Activated CD8-positive, alpha-beta memory T cell treated with anti-CD3 and anti-CD28 coated beads, Interleukin-2, amount 50 U/mL, for 24 hours (primary cell): ENCODE data around the gene CCDC175.

Experiments
- DNase-seq: peaks from one replicate; pipeline ENCODE4 v3.0.0-alpha.2; 2020; ENCODE audit errors: extremely low read depth

CCDC175 gene

DNA sequence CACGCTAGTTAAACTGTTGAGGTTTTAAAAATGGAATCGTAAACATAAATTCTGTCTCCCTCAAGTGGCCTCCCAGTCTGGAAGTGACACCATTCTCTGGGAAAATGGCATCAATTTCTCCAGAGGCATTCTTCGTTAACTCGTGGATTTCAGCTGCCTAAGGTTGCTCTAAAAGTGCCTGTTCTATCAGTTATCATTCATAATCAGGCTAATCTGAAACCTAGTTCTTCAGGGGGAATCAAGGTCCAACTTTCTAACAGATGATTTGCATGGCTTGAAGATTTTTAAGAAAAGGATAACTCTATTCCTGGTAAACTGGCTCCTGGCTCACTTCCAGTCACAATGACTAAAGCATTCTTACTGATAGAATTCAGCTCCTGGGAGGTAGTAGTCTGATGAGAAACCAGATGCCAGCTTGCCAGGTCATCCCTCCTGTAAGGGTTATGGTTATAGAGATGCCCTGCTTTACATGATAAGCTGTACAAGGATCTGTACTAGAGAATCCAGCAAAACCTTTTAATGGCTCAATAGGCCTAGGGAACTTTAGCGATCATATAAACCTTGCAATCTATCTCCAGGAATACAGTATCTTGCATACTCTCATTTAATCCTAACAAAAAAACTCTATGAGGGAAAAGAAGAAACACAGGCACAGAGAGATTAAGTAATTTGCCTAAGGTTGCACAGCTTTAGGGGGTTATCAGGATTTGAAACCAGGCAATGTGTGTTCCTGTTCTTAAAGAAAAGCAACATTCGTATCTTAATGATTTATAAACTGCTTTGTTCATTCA, 93.9 kb downstream of the CCDC175 start:
- no peak for DNase-seq

DNA sequence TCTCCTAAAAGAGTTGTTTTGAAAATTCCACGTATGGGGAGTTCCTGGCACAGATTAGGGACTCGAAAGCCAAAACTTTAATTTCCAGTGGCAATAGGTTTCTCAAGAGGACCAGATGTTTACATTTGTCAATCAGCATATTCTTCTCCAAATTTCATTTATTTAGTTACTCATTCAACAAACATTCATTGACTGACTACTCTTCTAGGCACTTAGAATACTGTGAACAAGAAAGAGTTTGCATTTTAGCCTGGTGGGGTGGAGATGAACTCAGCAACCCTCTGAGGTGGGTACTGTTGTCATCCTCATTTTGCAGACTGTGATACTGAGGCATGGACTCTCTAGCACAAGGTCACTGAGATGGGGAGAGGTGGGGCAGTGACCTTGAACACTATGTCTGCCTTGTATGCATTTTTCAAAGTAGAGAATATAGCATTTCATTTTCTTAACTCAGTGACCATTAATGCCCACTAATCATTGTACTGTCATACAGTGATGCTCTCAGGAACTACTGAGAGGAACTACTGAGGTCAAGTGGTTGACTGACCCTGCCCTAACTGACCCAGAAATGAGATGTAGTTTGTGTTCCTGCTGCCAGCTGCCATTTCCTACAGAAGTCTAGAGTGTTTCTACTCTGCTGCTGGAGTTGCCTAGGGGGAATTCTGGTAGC, 94.6 kb downstream of the CCDC175 start:
- DNase-seq: no peak

DNA sequence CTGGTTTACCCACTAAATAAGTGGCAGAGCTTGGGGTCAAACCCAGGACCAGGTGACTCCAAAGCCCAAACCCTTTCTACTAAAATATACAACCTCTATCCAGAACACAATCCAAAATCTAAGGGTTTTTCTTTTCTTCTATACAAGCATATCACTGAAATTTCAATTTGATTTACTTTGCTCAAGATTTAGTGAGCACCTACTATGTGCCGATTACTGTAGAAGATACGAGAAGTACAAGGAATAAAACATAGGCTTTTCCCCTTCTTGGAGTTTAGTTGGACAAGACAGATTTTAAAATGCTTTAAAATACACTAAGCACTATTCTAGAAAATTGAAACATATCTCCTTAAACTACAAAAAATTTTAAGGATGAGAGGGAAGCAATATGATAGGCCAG, 95.2 kb downstream of the CCDC175 start:
- DNase-seq: no peak

DNA sequence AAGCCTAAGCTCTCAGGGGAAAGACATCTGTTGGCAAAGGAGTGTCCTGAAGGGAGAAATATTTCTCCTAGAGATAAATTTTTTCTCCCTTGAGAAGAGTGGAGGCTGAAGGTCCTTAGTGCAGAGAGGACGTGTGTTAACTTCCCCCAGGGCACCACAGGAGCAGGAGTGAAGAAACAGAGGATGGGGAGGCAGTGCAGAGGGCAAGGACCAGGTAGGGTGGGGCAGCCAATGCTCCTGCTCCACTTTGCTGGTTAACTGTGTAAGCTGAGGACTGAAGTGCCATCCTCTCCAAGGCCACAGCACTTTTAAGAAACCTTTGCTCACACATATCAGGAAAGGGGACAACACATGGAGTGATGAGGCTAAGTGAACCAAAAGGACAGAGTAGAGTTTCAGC, 96.4 kb downstream of the CCDC175 start:
- DNase-seq: no peak

DNA sequence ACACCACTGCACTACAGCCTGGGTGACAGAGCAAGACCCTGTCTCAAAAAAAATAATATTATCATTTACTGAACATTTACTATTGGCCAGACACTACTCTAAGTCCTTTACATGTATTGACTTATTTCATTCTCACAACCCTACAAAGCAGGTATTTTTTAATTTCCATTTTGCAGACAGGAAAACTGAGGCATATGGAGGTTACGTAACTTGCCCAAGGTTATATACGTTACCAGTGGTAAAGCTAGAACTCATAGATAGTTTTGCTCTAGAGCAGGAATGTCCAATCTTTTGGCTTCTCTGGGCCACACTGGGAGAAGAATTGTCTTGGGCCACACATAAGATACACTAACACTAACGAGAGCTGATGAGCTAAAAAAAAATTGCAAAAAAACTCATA, 98.1 kb downstream of the CCDC175 start:
- no peak for DNase-seq

DNA sequence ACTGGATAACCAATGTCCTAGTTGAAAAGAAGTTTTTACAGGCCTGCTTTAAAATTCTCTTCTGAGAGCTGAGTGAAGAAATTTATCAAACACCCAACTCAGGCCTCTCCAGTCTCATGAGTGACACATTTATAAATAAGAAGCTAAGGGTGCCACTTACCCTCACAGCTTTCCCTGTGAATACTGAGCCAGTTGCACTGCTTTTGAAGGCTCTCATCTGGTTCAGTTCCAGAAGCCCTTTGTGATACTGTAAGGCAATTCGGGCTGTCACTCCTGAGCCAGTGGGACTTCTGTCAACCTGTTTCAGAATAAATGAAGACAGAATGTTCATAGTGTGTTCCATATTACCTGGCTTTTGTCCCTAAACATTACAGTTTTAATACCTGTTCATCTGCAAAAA, 100.9 kb downstream of the CCDC175 start:
- no peak for DNase-seq

DNA sequence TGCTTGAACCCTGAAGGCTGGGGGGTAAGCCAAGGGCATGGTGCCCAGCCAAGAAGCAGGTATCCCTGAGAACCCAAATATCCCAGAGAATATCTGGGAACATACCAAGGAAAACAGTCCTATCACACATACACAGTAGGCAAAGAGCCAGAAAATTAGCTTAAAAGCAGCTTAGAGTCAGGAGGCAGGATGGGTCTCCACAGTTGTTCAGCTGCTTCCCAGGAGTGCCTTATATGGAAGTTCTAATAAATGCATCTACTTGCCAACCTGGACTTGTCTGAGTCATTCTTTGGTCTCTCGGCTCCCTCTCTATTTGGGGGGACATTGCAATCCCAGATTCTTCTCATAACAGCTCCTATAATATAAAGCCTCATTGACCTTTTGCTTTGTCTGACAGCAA, 102.4 kb downstream of the CCDC175 start:
- DNase-seq: no peak

DNA sequence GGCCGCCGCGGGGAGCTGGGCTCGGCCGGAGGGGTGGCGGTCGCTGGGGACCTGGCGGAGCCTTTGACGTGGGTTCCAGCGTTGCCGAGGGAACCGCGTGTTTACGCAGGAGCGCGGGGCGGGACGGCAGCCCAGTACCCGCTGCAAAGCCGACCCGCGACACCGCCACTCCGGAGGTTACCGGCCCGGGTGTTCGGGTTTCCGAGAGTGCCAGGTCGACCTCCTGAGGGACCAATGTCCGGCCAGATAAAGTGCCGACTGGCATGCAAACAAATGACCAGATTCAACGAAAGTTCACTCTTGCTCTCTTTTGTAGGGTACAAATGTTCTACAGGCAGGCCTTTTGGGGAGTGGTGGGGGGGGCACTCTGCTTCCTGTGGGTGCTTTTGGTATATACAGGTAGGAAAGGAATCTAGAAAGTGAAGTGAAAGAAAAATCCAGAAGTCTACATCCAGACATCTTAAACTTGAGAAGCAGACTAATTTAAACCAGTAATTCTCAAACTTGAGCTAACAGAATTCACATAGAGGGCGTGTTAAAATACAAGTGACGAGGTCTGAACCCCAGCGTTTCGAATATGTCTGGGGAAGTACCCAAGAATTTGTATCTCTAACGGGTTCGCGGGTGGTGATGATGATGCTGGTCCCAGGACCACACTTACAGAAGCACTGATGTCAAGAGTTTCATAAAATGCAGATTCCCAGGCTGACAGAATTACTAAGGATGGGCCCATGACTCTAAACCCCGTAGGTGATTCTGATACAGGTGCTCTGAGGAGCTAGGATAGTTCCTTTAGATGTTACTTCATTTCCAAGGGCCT, 111.1 kb downstream of the CCDC175 start, which contains the start of gene GPR135:
Gene GPR135 (minus strand): TSS at position 65 of the 820 bp plus-strand sequence. CDS start 154 bp downstream, outside the sequence.
- DNase-seq: no peak

DNA sequence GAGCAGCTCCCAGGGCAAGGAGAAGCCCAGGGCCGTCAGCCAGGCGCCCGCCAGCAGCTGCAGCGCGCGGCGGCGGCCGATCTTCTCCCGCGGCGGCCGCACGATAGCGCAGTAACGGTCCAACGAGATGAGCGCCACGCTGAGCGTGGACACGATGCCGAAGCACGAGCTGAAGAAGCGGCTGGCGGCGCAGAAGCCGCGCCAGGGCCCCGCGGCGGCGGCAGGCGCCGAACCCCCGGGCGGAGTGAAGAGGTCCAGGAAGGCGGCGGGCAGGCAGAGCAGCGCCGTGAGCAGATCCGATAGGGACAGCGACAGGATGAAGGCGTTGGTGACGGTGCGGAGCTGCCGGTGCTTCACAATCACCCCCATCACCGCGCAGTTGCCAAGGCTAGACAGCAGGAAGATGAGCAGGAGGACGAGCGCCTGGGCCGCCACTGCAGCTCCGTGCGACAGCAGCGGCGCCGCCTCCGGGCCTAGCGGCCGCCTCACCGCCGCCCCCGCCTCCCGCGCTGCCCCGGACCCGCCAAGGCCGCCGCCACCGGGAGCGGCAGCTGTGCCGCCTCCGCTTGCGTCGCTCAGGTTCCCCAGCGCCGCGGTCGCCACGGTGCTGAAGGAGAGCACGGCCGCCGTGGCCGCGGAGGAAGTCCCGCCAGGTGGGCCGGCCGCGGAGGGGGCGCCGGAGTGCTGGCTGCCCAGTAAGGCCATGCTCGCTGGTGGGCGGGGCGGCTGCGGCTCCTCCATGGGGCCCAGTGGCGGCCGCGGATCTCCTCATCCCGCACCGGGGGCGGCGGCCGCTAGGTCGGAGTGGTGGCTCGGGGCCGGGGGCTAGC, 111.9 kb downstream of the CCDC175 start:
- no peak for DNase-seq

DNA sequence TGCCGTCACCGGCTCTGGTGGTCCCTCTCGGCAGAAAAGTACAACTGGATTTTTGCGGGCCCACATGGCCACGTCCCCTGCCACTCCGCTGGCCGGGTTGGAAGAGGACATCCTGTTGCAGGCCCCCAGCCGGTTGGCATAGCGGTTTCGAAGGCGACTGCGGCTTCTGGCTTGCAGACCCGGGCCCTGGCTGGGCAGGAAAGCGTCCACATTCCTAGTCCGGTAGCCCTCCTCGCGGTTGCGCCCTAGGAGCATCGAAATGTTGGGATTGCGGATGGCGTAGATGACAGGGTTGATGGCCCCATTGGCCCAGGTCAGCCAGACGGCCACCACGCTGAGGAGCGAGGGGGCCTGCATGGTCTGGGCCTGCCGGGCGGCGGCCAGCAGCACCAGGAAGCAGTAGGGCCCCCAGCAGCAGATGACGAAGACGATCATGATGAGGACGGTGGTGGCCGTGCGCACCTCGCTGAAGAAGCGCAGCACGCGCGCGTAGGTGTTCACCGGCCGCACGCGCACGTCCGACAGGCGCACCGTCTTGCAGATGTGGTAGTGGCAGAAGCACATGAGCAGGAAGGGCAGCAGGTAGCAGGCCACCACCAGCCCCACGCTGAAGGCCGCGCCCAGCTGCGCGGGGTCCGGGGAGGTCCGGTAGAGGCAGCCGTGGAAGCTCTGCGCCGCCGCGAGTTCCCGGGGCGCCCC, 112.7 kb downstream of the CCDC175 start:
- no peak for DNase-seq

DNA sequence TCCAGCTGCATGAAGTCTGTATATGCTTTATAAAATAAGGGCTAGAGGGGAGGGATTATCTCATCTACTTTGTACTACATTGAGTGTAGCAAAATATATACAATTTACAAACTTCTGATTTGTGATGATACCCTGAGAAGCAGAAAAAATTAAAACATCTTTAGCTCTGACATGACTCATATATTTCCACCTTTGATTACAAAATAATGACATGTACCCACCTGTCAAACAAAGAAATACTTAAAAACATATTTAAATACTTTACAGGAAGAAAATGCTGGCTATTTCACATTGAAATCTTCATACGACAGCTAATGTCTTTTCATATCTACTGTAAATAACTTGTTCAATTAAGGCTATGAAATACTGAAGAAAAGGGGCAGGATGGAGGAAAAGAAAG, 114.7 kb downstream of the CCDC175 start:
- DNase-seq: no peak

DNA sequence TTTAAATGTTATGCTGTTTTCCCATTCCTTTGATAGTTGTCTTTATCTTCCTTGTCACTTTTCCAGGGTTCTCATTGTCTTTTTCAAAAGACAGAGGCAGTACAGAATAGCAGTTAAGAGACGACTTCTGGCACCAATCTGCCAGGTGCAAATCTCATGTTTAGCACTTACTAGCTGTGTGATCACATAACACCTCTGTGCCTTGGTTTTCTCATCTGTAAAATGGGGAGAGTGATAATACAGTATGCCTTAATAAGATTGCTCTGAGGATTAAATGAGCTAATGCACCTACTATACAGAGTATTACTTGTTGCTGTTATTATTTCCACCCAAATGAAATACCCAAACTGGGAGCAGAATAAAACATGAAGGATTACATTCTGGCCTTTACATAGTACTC, 116.2 kb downstream of the CCDC175 start:
- DNase-seq: no peak

DNA sequence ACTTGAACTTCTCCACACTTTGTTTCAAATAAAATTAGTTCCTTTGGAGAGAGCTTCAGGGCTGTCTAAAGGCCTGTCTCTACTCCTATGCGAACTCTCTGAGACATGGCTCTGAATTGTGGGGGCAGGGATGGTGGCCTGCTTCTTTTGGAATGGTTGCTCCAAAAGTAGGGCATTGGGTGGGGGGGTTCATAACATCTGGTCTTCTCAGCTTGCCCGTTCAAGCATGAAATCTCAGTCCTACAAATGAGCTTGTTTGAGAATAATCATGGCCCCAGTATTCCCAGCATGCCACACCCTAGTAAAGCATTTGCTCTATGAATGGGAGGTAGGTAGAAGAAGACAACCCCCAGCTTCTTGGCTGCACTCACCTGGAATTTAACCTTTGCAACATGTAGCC, 118.1 kb downstream of the CCDC175 start:
- DNase-seq: no peak

DNA sequence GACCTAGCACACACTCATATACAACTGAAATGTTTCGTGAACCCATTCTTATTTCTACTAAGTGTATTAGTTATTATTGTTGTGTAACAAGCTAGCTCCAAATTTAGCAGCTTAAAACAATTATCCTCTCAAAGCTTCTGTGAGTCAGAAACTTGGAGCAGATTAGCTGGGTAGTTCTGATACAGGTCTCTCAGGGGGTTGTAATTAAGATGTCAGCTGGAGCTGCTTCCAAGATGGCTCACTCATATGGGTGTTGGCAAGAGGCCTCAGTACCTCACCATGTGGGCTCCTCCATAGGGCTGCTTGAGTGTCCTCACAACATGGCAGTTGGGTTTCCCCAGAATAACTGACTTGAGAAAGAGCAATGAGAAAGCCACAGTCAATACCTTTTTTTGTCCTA, 121.2 kb downstream of the CCDC175 start:
- DNase-seq: no peak
